Neural cell (in vitro differentiated cells): ENCODE results near the gene RIN3. TPM values are rescaled to one million over a fixed set of nuclear protein-coding genes. Genes with fewer than 3 reads are reported as not detected.

ENCODE experiments used
- H2AFZ ChIP-seq: fragments of 200-600, 300-800 bp; sonication (generic), shearing (Covaris generic); 2 replicates; pipeline ENCODE4 v1.6.0; 2014; ENCODE audit warnings: low read depth, mild to moderate bottlenecking, antibody characterized with exemption, low read length, moderate library complexity
- H3F3A ChIP-seq: fragments of 200-600 bp; shearing (Covaris generic); 2 replicates; pipeline ENCODE4 v1.6.1; 2016; ENCODE audit warnings: mild to moderate bottlenecking, moderate library complexity, mixed read lengths, antibody characterized with exemption, low read length; ENCODE audit not compliant: insufficient read depth, poor library complexity, severe bottlenecking
- H3K27ac ChIP-seq: fragments of 200-600, 300-800 bp; sonication (generic), shearing (Covaris generic); 2 replicates; pipeline ENCODE4 v1.5.1; 2014; ENCODE audit warnings: mild to moderate bottlenecking, low read length, moderate library complexity
- H3K27me3 ChIP-seq: fragments of 300-800, 200-600 bp; sonication (generic), shearing (Covaris generic); 2 replicates; pipeline ENCODE4 v1.6.0; 2014; ENCODE audit warnings: mild to moderate bottlenecking, low read depth, low read length, moderate library complexity; ENCODE audit not compliant: insufficient read depth
- H3K36me3 ChIP-seq: fragments of 300-800, 200-600 bp; sonication (generic), shearing (Covaris generic); 2 replicates; pipeline ENCODE4 v1.5.1; 2014; ENCODE audit warnings: mild to moderate bottlenecking, antibody characterized with exemption, low read length, moderate library complexity; ENCODE audit not compliant: insufficient read depth
- H3K4me2 ChIP-seq: fragments of 300-800, 200-600 bp; sonication (generic), shearing (Covaris generic); 2 replicates; pipeline ENCODE4 v1.6.0; 2014; ENCODE audit warnings: mild to moderate bottlenecking, low read length
- H3K4me3 ChIP-seq: fragments of 300-800, 200-600 bp; sonication (generic), shearing (Covaris generic); 2 replicates; pipeline ENCODE4 v1.5.1; 2014; ENCODE audit warnings: mild to moderate bottlenecking, low read length, moderate library complexity
- H3K79me2 ChIP-seq: fragments of 200-600 bp; shearing (Covaris generic); replicated peaks from 2 replicates; pipeline ENCODE4 v1.6.0; 2014; ENCODE audit warnings: mild to moderate bottlenecking, low read length, moderate library complexity; ENCODE audit not compliant: insufficient read depth
- H3K9ac ChIP-seq: fragments of 300-800, 200-600 bp; sonication (generic), shearing (Covaris generic); 2 replicates; pipeline ENCODE4 v1.6.1; 2016; ENCODE audit warnings: mild to moderate bottlenecking, low read length, mixed read lengths
- H3K9me2 ChIP-seq: fragments of 200-600 bp; shearing (Covaris generic); 2 replicates; pipeline ENCODE4 v1.6.1; 2016; ENCODE audit warnings: mild to moderate bottlenecking, low read length, mixed read lengths; ENCODE audit not compliant: insufficient read depth
- H3K9me3 ChIP-seq: fragments of 200-600, 300-800 bp; sonication (generic), shearing (Covaris generic); 2 replicates; pipeline ENCODE4 v1.6.1; 2016; ENCODE audit warnings: mild to moderate bottlenecking, mixed run types, low read length, moderate library complexity, mixed read lengths
- H4K20me1 ChIP-seq: fragments of 200-600 bp; shearing (Covaris generic); 2 replicates; pipeline ENCODE4 v1.6.1; 2016; ENCODE audit warnings: mild to moderate bottlenecking, mixed run types; ENCODE audit not compliant: insufficient read depth
- EP300 ChIP-seq: fragments of 450-650 bp; conservative IDR thresholded peaks from 2 replicates; pipeline ENCODE4 v1.6.1; 2014; ENCODE audit warnings: antibody characterized with exemption, mild to moderate bottlenecking, moderate library complexity; ENCODE audit not compliant: poor library complexity, severe bottlenecking
- EZH2 ChIP-seq: fragments of 200-600, 300-800 bp; shearing (Covaris generic), sonication (generic); IDR thresholded peaks from 2 replicates; pipeline ENCODE4 v1.6.1; 2014; ENCODE audit warnings: antibody characterized with exemption, low read length, borderline replicate concordance, mild to moderate bottlenecking; ENCODE audit not compliant: insufficient read depth, poor library complexity, severe bottlenecking
- MXI1 ChIP-seq: fragments of 450-650 bp; conservative IDR thresholded peaks from 2 replicates; pipeline ENCODE4 v1.6.1; 2014; ENCODE audit warnings: antibody characterized with exemption, mild to moderate bottlenecking; ENCODE audit not compliant: poor library complexity, severe bottlenecking
- POLR2AphosphoS5 ChIP-seq: IDR thresholded peaks from 2 replicates; pipeline ENCODE4 v1.6.1; 2012
- RAD21 ChIP-seq: fragments of 450-650 bp; conservative IDR thresholded peaks from 2 replicates; pipeline ENCODE4 v1.6.1; 2014; ENCODE audit warnings: antibody characterized with exemption, mild to moderate bottlenecking, moderate library complexity
- SMC3 ChIP-seq: fragments of 450-650 bp; conservative IDR thresholded peaks from 2 replicates; pipeline ENCODE4 v1.6.1; 2014; ENCODE audit warnings: antibody characterized with exemption, mild to moderate bottlenecking, moderate library complexity; ENCODE audit not compliant: poor library complexity
- TAF1 ChIP-seq: IDR thresholded peaks from 2 replicates; pipeline ENCODE4 v1.6.1; 2012; ENCODE audit warnings: low read depth
- polyA plus RNA-seq: library from polyadenylated mRNA; depleted of rRNA; stranded (reverse); fragments of >200 nt; gene quantifications from 2 replicates; pipeline ENCODE4 v1.2.3, GENCODE V29; 2014
- TF ChIP-seq, protein P1 (sequence below): IDR thresholded peaks from 2 replicates; pipeline ENCODE4 v1.6.1; 2012; ENCODE audit warnings: borderline replicate concordance
- TF ChIP-seq, protein P2 (sequence below): fragments of 450-650 bp; IDR thresholded peaks from 2 replicates; pipeline ENCODE4 v1.5.1; 2014; ENCODE audit warnings: antibody characterized with exemption, mild to moderate bottlenecking, moderate library complexity; ENCODE audit not compliant: poor library complexity, severe bottlenecking

Gene RIN3
- polyA plus RNA-seq, 1 donor from 2014 or later: not detected

DNA sequence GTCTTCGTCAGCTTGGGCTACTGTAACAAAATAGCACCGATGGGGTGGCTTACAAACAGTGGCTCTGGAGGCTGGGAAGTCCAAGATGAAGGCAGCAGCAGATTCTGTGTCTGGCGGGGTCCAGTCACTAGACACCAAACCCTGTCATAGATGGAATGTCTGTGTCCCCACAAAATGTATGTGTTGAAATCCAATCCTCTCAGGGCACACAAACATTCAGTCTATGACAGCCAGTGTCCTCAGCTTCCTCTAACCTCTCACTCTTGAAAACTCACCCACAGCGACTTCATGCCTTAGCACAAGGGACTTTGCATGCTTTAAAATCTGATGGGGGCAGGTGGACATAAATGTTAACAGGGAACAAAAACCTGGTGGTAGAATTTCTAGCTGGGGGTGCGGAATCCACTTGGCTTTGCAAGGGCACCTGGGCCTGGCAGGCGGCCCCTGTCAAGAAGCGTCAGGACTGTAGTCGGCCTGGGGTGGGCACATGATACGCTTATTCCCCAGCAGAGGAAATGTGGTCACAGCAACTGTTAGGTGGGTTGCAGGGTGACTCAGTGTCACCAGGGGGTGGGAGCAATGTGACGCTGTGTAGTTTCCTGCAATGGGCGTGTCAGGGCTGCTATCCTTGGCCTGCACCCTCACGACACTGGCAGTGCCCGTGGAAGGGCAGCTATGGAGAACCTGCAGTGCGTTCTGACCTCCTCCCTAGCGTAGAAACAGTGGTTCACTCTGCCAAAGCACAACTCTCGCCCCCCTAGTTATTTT lies 17.7 kb downstream of the RIN3 start:
- H3K4me2 ChIP-seq: no peak overlapping the region
- no peaks in the 10 kb centered on the region for H4K20me1 ChIP-seq
- no peaks in the 10 kb centered on the region for H3F3A ChIP-seq
- no peaks in the 10 kb centered on the region for H3K9me3 ChIP-seq
- no peaks in the 10 kb centered on the region for H3K36me3 ChIP-seq
- no peaks in the 10 kb centered on the region for H3K9me2 ChIP-seq
- TF ChIP-seq EZH2: no peak
- no peak for TF ChIP-seq MXI1
- TF ChIP-seq, protein P1, sequence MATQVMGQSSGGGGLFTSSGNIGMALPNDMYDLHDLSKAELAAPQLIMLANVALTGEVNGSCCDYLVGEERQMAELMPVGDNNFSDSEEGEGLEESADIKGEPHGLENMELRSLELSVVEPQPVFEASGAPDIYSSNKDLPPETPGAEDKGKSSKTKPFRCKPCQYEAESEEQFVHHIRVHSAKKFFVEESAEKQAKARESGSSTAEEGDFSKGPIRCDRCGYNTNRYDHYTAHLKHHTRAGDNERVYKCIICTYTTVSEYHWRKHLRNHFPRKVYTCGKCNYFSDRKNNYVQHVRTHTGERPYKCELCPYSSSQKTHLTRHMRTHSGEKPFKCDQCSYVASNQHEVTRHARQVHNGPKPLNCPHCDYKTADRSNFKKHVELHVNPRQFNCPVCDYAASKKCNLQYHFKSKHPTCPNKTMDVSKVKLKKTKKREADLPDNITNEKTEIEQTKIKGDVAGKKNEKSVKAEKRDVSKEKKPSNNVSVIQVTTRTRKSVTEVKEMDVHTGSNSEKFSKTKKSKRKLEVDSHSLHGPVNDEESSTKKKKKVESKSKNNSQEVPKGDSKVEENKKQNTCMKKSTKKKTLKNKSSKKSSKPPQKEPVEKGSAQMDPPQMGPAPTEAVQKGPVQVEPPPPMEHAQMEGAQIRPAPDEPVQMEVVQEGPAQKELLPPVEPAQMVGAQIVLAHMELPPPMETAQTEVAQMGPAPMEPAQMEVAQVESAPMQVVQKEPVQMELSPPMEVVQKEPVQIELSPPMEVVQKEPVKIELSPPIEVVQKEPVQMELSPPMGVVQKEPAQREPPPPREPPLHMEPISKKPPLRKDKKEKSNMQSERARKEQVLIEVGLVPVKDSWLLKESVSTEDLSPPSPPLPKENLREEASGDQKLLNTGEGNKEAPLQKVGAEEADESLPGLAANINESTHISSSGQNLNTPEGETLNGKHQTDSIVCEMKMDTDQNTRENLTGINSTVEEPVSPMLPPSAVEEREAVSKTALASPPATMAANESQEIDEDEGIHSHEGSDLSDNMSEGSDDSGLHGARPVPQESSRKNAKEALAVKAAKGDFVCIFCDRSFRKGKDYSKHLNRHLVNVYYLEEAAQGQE: no peak
- TF ChIP-seq SMC3: no peak
- no peak for TF ChIP-seq TAF1
- no peak for TF ChIP-seq RAD21
- no peak for TF ChIP-seq POLR2AphosphoS5
- TF ChIP-seq EP300: no peak
- TF ChIP-seq, protein P2, sequence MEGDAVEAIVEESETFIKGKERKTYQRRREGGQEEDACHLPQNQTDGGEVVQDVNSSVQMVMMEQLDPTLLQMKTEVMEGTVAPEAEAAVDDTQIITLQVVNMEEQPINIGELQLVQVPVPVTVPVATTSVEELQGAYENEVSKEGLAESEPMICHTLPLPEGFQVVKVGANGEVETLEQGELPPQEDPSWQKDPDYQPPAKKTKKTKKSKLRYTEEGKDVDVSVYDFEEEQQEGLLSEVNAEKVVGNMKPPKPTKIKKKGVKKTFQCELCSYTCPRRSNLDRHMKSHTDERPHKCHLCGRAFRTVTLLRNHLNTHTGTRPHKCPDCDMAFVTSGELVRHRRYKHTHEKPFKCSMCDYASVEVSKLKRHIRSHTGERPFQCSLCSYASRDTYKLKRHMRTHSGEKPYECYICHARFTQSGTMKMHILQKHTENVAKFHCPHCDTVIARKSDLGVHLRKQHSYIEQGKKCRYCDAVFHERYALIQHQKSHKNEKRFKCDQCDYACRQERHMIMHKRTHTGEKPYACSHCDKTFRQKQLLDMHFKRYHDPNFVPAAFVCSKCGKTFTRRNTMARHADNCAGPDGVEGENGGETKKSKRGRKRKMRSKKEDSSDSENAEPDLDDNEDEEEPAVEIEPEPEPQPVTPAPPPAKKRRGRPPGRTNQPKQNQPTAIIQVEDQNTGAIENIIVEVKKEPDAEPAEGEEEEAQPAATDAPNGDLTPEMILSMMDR: no peak
- no peaks in the 10 kb centered on the region for H3K27me3 ChIP-seq
- H3K79me2 ChIP-seq: no peaks in the 10 kb centered on the region
- H3K4me3 ChIP-seq: no peak overlapping the region
- no peak overlapping the region for H3K27ac ChIP-seq
- no peak overlapping the region for H2AFZ ChIP-seq
- H3K9ac ChIP-seq: no peak overlapping the region

DNA sequence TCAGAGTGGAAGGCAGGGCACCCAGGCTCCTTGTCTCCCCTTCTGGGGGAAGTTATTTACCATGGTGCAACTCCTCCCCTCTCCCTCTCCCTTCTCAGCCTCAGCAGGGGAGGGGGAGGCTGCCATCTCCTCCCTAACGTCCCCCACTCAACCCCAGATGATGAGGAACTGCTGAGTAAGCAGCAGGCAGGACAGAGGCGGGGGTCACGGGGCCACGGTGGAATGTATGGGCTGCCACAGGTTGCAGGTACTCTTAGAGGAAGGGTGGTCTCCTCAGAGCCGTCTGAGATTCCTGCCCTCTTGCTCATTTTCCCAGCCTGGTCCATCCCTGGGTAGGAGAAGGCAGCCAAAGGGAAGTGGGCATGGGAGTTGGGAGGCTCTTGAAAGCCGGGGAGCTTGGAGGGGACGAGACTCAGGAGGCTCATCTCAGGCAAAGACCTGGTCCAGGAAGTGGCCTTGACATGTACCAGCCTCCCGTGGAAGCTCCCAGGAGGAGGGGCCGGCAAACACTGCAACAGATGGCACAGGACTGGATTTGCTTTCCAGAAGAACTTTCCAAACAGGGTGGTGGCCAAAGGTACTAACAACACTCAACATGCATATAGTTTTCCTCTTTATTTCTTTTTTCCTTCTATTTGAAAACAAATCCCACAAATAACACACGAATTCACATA lies 19.0 kb downstream of the RIN3 start:
- Histone ChIP-seq H3K9ac (no peak overlapping the region), H3K79me2 (no peaks in the 10 kb centered on the region), H3K36me3 (no peaks in the 10 kb centered on the region), H2AFZ (no peak overlapping the region), H3K9me3 (no peaks in the 10 kb centered on the region), H4K20me1 (no peaks in the 10 kb centered on the region), H3K27ac (no peak overlapping the region), H3K9me2 (no peaks in the 10 kb centered on the region), H3K4me2 (no peak overlapping the region), H3K4me3 (no peak overlapping the region), H3F3A (no peaks in the 10 kb centered on the region), H3K27me3 (no peaks in the 10 kb centered on the region)
- TF ChIP-seq RAD21 (no peak), TAF1 (no peak), MXI1 (no peak), EZH2 (no peak), EP300 (no peak), SMC3 (no peak)
- TF ChIP-seq, protein P1: no peak
